GM21360 (cell line): ENCODE measurements around the gene METAP1D.
"Not testable (repeated sequence)": the region's sequence is repeated elsewhere in the genome, so short reads cannot be mapped to it uniquely, and the experiment has no call there.

ENCODE experiments used
- ATAC-seq: cut with Tn5 transposase; IDR thresholded peaks from one replicate; pipeline ENCODE4 v1.9.1; 2021; ENCODE audit warnings: mild to moderate bottlenecking, moderate library complexity; ENCODE audit not compliant: unreplicated experiment

Gene METAP1D

DNA sequence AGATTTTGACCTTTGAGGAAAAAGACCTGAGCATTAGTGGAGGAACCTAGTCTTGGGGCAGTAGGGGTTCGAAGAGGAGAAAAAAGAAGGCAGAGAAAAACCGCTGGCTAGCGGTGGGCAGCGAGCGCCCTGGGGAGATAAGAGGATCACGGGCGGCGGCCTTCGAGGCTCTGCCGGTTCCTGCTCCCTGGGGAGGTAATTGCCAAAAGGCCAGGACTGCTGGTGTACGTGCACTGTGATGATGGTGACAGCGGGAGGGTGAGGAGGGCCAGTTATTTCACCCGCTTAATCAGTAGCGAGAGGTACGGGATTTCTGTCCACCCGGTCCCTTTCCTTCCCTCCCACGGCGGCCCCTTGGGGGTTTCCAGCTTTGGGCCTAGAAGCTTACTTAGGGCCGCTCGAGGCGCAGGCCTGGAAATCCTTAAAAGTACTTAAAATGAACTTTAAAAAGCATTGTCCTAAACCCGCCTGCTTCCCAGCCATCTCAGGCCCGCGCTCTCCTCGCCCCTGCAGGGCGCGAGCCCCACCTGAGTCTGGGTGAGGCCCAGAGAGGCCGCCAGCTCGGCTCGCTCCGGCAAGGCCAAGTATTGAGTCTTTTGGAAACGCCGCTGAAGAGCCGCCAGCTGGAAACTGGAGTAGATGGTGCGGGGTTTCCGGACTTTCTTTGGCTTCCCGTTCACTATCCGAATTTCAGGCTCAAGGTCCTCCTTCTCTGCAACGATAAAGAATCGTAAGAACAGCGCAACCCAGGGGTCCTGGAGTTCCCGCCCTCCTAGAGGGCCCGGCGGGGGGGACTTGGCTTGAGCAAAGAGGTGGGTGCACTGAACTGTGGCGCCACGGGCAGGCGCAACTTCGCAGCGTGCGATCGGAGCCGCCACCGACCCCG lies 101.4 kb downstream of the METAP1D start:
- no peak for ATAC-seq

DNA sequence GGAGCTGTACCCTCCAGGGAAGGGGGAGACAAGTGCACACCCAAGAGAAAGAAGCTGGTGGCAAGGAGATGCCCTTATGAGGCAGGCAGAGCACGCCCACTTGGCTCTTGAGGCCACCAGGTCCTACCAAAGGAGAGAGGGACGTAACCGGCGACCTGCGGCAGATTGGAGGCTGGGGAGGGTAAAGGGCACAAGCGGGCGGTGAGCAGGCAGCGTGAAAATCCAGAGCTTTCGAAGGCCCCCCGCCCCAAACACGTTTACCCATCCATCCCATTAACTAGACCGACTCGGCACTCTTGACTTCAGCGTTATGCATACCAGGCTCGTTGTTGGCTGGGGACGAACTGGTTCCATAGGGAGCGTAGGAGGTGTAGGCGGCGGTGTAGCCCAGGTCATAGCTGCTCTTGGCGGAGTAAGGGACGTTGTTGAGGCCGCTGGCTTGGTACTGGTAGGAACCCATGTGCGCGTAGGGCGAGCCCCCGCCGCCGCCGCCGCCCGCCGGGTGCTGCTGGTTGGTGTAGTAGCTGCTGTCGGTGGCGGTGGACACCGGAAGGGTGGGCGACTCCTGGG lies 102.2 kb downstream of the METAP1D start:
- ATAC-seq = no peak

DNA sequence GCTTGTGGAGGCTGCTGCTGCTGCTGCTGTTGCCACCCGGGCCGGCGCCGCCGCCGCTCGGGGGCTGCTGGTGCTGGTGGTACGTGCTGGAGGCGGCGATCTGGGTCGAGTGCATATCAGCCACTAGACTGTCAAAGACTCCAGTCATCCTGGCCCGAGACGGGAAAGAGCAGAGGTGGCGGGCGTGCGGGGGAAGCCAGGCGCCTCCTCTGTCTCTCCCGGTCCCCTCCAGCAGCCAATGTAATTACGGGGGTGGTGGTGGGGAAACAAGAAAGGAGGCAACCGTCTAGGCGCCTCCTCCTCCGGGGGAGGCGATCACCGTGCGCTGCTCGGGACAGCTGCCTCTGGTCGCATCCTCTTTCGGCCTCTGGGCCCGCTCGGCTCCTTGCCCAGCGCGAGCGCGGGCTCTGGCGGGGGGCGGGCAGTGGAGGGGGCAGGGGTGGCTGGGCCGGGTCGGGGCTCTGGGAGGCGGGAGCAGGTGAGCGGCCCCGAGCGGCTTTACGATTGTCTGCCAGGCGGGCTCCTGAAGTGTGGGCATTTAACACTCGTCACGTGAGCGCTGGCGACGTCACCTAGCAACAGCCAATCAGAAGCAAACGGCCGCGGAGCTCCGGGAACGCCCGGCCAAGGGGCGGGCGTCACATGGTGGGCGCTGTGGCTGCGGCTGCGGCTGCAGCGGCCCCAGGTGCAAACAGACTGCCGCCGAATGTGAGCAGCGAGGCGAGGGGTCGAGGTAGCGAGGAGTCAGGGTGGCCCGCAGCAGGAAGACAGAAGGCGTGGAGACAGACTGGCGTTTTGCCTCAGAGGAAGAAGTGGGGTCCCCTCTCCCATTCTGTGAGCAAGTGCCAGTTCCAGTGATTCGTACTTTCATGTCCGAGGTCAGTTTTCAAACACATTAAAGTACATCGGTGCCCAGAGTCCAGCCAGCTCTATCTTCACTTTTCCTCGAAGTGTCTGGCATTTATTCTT lies 102.9 kb downstream of the METAP1D start, which contains the start of gene DLX2:
Gene DLX2 (minus strand): TSS at position 510 of the 969 bp plus-strand sequence. CDS start 362 bp downstream, at position 148.
- peak; percentile 50 for ATAC-seq

DNA sequence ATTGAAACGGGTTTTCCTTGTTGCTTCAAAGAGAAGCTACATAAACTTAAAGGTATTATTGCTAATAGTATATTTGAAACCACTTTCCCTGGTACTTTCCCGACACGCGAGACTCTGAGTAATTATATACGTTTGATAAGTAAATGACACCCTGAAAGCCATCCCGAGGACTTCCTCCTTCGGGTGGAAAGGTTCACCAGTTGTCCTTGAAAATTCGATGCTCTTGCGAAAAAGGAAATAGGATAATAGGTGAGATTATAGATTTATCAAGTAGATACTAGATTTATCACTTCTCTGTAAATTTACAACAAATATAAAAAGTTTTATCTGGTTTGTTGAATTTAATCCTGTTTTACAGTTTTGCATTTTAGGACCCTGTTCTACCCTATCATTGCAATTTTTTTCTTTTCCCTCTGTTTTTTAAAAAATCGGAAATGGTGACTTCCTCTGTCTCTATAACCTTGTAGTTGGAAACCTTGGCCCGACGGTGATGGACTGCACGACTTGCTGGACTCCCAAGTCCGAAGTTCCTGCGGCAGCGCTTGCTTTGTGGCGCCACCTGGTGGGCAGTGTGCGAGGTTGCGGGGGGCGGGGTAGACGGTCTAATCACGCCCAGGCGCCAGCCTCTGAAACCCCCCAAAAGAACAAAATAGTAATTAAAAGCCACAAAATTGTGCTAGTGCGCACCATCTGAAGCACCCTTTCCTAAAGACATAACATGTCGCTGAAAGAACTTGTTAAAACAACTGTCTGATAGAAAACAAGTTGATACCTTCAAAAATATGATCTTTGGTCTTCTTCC lies 103.9 kb downstream of the METAP1D start:
- no peak for ATAC-seq

DNA sequence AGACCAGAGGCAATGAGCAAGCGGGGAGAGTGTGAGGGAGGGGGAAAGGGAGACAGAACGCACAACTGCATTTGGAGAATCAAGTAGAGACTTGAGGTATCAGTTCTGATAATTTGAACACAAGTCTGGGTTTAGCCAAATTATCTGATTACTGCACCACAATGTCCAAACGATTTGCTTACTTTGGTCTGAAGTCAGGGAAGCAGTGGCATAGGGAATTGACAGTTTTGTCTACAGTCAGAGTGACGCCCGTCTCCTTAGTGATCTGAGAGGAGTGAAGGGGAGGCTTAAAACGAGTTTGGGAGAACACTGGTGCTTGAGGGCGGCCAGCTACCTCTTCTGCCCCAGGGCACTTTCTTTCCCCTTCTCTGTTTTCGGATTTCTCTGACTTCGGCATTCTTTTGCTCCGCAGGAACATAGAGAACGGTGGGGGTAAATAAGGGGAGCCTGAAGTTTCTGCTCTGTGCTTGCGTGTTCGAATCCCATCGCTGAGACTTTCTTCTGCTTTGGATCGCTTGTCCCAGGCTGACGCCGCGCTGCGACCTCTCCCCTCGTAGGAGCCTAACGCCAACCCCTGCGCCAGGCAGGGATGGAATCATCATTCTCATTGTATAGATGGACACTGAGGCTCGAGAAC lies 105.8 kb downstream of the METAP1D start:
- ATAC-seq = no peak

DNA sequence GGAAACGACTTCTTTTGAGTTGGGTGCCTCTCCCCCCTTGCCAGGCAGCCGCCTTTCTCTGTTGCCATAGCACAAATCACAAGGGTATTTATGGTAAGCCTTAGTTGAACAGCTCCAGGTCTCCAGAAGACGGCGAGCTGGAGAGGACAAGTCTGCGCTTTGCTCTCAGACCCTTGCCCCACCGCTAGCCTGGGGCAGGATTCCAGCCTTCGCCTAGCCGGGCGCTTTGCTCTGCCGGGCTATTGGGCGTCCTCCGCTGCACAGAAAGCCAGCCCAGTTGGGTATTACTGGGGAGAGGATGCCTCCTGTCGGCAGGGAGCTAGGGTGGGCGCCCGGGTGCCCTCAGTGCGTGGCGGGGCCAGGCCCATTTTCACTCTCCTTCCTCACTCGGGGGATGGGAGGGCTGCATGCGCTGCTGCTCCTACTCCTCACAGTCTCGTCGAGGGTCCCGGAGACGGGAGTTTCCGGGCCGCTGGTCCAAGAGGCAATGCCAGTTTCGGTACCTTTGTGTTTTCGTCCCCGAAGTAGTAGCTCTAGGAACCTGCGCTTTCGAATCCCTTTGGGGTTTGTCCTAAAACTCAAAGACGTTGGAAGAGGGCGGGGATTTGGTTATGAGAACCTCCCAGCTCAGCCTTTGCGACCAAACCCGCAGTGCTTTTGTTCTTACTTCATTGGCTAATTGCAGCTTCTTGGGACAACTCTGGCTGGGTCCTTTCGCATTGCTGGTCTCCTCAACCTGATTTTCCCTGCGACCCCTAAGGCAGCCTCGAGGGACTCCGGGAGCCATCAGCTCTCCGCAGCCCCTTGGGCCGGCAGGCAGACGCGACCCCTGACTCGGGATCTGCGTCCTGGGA lies 106.6 kb downstream of the METAP1D start:
- no peak for ATAC-seq

DNA sequence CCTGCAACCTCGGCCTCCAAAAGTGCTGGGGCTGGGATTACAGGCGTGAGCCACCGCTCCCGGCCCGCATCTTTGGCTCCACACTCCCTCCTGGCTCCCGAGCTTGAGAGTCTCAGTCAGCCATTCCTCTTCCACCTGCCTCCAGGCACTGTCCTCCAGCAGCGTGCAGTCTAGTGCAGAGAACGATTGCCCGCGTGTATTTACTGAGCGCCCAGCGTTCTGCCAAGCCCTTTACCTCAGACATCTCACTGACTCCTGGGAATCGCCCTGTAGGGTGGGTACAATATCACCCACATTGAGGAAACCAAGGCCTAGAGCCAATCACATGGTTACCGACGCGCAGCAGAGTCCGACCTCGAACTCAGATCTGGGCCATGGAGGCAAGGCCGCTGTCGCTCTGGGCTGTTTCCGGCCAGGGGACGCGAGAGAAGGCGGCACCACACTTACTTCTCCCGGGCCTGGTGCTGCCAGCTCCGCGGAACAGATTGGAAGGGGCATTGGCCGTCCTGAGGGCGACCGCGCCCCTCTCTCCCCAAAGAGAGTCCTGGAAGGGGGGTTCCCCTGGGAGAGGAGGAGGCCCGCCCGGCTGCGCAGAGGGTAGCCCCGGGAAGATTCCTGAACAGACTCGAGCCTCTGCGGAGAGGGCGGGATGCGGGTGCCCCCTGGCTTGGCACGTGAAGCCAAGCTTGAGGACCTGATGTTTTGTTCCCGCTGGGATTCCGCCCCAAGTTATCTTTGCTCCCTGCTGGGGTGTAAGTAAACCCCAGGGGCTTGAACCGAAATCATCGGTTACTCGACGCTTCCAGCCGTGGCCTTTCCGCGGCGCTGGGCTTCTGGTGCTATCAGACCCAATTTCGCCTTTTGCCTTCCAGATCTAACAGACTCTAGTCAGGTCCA lies 108.2 kb downstream of the METAP1D start:
- no peak for ATAC-seq

DNA sequence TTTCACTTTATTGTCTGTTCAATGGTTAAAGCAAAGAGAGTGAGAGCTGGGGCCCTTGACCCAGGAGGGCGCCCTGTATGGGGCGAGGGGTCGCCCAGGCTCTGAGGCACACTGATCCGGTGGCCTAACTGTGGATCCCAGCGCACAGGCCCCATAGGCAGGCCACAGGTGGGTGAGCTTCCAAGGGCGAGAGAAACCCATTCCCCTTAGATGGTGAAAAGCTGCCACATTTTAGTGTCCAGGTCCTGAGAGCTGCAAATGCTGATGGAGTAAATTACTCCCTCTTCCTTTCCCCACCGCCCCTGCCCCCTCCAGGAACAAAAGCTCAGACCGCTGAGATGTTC lies 108.8 kb downstream of the METAP1D start:
- ATAC-seq = no peak

DNA sequence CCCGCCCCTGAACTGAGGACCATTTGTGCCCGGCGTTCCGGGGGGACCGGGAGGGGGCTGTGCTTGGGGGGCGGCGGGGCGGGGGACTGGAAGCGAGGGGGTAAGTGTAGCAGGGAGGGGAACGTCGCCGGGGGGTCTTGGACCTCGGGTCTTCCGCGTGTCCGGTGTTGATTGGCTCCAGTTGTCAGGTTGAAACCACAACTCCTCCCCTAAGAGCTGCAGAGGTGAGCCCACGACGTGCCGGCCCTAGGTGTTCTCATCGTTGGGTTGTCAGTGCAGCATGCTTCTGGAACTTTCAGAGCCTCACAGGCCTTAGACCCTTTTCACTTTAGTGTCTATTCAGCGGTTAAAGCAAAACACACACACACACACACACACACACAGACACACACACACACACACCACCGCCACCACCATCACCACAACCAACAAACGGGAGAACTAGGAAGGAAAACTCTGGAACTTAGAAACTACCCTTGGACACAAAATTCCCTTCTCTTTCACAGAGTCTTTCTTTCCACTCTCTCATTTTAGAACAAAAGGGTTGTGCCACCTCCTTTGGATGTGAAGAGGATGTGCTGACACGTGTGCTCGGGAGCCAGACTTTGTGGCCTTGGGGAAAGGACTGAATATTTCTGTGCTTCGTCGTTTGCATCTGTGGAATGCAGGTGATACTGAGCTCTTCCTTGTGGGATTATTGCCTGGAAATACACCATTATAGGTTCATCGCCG lies 109.7 kb downstream of the METAP1D start:
- no peak for ATAC-seq

DNA sequence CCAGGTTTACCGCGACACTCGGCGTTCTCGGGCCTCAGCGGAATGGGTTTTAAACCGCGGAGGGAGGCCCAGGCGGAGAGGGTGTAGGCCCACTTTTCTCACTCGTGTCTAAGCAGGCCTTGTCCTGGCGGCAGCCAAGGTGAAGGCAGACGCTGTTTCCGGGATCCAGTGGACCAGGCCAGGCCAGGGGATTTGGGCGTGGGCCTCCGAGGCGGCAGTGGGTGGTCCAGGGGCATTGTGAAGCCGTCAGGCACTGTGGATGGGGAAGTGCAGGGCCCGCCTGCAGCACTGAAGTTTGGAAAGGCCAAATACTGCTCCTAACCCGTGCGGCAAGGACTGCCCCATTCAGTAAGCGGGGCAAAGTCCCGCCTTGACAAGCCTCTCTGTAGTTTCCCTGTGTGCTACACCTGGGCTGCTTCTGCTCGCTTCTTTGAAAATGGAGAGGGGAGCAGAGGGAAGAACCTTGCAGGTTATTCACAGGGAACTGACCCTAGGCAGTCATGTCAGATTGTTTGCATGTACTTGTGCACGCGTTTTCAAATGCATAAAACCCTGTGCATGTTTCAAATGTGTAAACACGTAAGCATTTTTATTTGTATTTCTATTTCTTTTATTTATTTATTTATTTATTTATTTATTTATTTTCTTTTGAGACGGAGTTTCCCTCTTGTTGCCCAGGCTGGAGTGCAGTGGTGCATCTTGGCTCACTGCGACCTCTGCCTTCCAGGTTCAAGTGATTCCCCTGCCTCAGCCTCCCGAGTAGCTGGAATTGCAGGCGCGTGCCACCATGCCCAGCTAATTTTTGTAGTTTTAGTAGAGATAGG lies 110.4 kb downstream of the METAP1D start:
- ATAC-seq = no peak

DNA sequence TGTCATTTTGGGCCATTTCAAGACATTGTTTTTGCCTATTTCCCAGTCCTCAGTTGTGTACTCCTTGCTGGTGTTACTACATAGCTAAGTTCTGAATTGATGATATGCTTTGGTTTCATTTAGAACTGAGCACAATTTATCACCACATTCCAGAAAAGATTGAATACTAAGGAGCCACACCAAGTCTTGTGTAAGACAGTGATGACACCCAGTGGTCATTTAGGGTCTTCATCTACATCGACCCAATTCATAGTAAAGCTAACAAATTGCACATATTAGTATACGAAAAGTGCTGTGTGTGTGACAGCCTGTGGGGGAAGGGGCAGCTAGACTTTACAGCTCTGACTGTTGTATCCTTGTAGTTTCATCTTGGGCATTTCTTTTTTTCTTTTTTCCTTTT lies 113.9 kb downstream of the METAP1D start:
- no peak for ATAC-seq

DNA sequence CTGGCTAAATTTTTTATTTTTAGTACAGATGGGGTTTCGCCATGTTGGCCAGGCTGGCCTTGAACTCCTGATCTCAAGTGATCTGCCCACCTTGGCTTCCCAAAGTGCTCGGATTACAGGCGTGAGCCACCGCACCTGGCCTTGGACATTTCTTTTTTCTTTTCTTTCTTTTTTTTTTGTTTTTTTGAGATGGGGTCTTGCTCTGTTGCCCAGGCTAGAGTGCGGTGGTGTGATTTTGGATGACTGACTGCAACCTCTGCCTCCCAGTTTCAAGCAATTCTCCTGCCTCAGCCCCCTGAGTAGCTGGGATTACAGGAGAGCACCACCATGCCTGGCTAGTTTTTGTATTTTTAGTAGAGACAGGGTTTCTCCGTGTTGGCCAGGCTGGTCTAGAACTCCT lies 114.4 kb downstream of the METAP1D start:
- ATAC-seq = not testable (repeated sequence)

DNA sequence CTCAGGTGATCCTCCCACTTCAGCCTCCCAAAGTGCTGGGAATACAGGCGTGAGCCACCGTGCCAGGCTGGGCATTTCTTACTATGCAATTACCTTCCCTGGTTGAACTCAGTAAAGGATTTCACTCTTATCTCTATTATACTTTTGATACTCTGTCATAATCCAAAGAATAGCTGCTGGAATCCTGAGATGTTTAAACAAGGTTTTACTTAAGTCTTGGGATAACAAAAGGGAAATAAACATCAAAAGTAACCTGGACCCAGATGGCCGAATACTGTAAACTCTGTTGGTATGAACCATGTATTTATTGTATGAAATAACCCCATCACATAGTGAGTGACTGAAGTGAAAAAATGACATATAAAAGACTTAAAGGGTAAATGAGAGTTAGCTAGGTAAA lies 114.8 kb downstream of the METAP1D start:
- ATAC-seq = no peak

DNA sequence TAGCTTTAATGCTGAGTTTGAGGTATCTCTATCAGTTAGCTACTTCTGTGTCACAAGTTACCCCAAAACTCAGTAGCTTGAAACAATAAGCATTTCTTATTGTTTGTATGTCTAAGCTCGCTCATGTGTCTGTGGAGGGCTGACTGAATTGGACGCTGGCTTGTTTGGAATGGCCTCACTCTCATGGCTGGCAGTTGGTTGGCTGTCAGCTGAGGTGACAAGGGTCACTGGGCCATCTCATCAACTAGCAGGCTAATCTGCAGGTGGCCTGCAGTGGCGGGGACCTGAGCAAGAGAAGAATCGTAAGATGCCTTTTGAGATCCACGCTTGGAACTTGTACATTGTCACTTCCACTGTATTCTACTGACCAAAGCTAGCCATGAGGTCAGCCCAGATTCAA lies 116.4 kb downstream of the METAP1D start:
- no peak for ATAC-seq

DNA sequence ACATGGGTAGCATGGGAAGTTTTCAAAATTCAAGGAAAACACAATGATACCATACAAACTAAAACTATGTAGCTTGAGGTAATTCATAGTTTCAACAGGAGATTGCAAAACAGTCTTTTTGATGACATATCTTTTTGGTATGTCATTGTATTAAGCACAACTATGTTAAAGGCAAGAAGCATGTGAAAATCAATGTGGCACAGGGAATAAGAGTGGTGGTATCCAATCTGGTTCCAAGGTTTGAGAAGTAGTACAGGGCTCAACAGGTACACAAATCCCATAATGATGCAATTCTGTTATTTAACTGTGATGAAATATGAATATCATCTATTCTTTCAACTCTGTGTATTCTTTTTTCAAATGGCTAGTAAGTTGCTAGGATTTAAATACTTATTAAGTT lies 119.3 kb downstream of the METAP1D start:
- no peak for ATAC-seq

DNA sequence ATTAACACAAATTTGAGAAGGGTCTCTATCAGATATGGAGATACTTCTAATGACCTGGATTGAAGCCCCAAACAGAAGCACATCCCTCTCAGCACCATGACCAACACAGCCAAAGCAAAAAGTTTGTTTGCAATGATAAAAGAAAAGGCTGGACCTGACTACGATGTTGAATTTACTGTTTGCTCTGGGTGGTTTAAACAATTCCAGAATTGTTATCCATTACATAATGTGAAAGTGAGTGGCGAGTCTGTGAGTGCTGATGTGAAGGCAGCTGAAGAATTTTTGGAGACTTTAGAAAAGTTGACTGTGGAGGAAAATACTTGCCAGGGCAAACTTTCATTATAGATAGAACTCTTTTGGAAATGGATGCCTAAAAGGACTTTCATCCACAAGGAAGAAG lies 120.4 kb downstream of the METAP1D start:
- no peak for ATAC-seq

DNA sequence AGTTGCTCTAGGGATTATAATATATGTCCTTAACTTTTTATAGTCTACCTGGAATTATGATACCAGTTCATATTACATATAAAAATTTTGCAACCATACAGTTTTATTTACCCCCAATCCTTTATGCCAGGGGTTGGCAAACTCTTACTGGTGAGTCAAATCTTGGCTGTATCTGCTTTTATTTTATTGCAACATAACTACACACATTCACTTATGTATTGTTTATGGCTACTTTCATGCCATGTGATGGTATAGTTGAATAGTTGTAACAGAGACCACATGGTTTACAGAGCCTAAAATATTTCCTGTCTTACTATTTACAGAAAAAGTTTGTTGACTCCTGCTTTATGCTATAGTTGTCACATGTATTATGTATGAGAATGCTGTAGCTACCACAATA lies 128.7 kb downstream of the METAP1D start:
- ATAC-seq = no peak
